GM12878 (cell line): ENCODE results near the gene OPTC. TPM values are rescaled to one million over a fixed set of nuclear protein-coding genes. Genes with fewer than 3 reads are reported as not detected.
"Not testable (repeated sequence)": the region's sequence is repeated elsewhere in the genome, so short reads cannot be mapped to it uniquely, and the experiment has no call there.

Source experiments
- ATAC-seq: fragments of 200-7000 bp; cut with Tn5 transposase; 3 replicates; pipeline ENCODE4 v1.9.1; 2020; ENCODE audit warnings: mild to moderate bottlenecking, moderate library complexity
- BruUV-seq: library from RNA; stranded (reverse); fragments of 400-500 nt; replicated peaks from 2 replicates; lab custom pipeline; 2021; lab: Mats Ljungman, UMichigan
- CTCF ChIA-PET: fragments of 300-600 bp; sonication (Branson Sonifier 250); formaldehyde crosslinking; extraction: SDS; loops from one replicate; lab custom pipeline; 2021; ENCODE audit warnings: inconsistent platforms; lab: Yijun Ruan, JAX
- POLR2A ChIA-PET: fragments of 350-600 bp; formaldehyde crosslinking; extraction: SDS; loops from one replicate; lab custom pipeline; 2021; ENCODE audit warnings: inconsistent platforms; lab: Charles Lee
- RAD21 ChIA-PET: fragments of 300-600 bp; sonication (Branson Sonifier 250); formaldehyde crosslinking; loops from one replicate; lab custom pipeline; 2023; ENCODE audit warnings: antibody characterized with exemption; ENCODE audit not compliant: unreplicated experiment; lab: Charles Lee
- SMC1A ChIA-PET: fragments of 300-600 bp; sonication (Branson Sonifier 250); formaldehyde crosslinking; loops from one replicate; lab custom pipeline; 2023; ENCODE audit not compliant: unreplicated experiment, uncharacterized antibody; lab: Charles Lee
- DNase-seq: peaks from one replicate; pipeline ENCODE4 v3.0.0-alpha.2; 2011; ENCODE audit warnings: low read depth, low spot score
- FAIRE-seq: peaks from 3 replicates; lab custom pipeline; 2011; peaks lifted over from hg19 to GRCh38; lab: Jason Lieb, UNC
- H2AFZ ChIP-seq: 2 replicates; pipeline ENCODE4 v1.6.0; 2011; ENCODE audit warnings: low read depth, low read length, control low read depth; ENCODE audit not compliant: control insufficient read depth
- H3K27ac ChIP-seq: 2 replicates; pipeline ENCODE4 v1.5.1; 2011; ENCODE audit warnings: control low read depth; ENCODE audit not compliant: control insufficient read depth, insufficient read depth
- H3K27me3 ChIP-seq, 2 experiments: replicated peaks in 1 of 2; 2 replicates each; pipeline versions ENCODE4 v1.6.0 to v1.6.1; 2011; ENCODE audit warnings: low read length in 1 of 2; ENCODE audit not compliant: control insufficient read depth in 2 of 2, insufficient read depth in 2 of 2
- H3K36me3 ChIP-seq, 2 experiments: 2 replicates each; pipeline ENCODE4 v1.5.1; 2011; ENCODE audit warnings: low read length in 1 of 2; ENCODE audit not compliant: control insufficient read depth in 2 of 2, insufficient read depth in 2 of 2
- H3K4me1 ChIP-seq: 2 replicates; pipeline ENCODE4 v1.6.1; 2011; ENCODE audit warnings: mild to moderate bottlenecking, low read length, moderate library complexity, mixed read lengths; ENCODE audit not compliant: control insufficient read depth, insufficient read depth
- H3K4me2 ChIP-seq: 2 replicates; pipeline ENCODE4 v1.6.0; 2011; ENCODE audit warnings: control low read depth; ENCODE audit not compliant: control insufficient read depth, insufficient read depth
- H3K4me3 ChIP-seq: fragments of 200-600 bp; sonication (generic); 2 replicates; pipeline ENCODE4 v1.5.1; 2016
- H3K79me2 ChIP-seq: 2 replicates; pipeline ENCODE4 v1.6.0; 2011; ENCODE audit warnings: low read length; ENCODE audit not compliant: control insufficient read depth, insufficient read depth
- H3K9ac ChIP-seq: 2 replicates; pipeline ENCODE4 v1.8.0; 2011; ENCODE audit warnings: low read length, control low read depth, mixed read lengths; ENCODE audit not compliant: control insufficient read depth, insufficient read depth
- H3K9me3 ChIP-seq: replicated peaks from 3 replicates; pipeline ENCODE4 v1.5.1; 2011; ENCODE audit warnings: mild to moderate bottlenecking, low read length; ENCODE audit not compliant: control insufficient read depth, insufficient read depth
- H4K20me1 ChIP-seq: 2 replicates; pipeline ENCODE4 v1.6.0; 2011; ENCODE audit not compliant: control insufficient read depth, insufficient read depth
- WGBS: methylation state at CpG from one replicate; pipeline ENCODE4 v1.1.6; 2016; ENCODE audit warnings: low lambda C conversion rate; ENCODE audit not compliant: insufficient replicate concordance, insufficient coverage; ENCODE audit errors: missing lambda C conversion rate; 5-methylcytosine and 5-hydroxymethylcytosine counted together
- in situ Hi-C: fragments of 300-500 bp; cut with MboI; formaldehyde crosslinking; loops from 9 replicates; pipeline ENCODE4 v1.14.3; 2018; ENCODE audit warnings: mixed read lengths
- intact Hi-C: fragments of 100-400 bp; cut with micrococcal nuclease; formaldehyde crosslinking; loops from one replicate; pipeline ENCODE4 v1.14.2; 2022; ENCODE audit not compliant: unreplicated experiment
- polyA plus RNA-seq, 11 experiments: library from polyadenylated mRNA; depleted of rRNA in 4 of 11; unstranded in 6 of 11; stranded (reverse) in 5 of 11; fragments of >200 nt; fragmentation: Nextera tagmentation in 4 of 11; fragmentation: Illumina TruSeq in 1 of 11; extraction: Ambion mirVana in 4 of 11; extraction: Trizol in 1 of 11; gene quantifications; 1 replicate in 1 of 11; 2 replicates in 10 of 11; pipeline versions ENCODE4 v1.2.1 to v1.2.3, GENCODE V29; 2011 to 2016; ENCODE audit warnings: inconsistent platforms in 2 of 11, missing spikeins in 2 of 11, low read depth in 1 of 11
- total RNA-seq, 4 experiments: library from RNA; depleted of rRNA in 3 of 4; stranded (reverse); fragments of >200 nt in 3 of 4; fragmentation: Illumina TruSeq in 1 of 4; extraction: Trizol in 1 of 4; gene quantifications; 2 replicates each; pipeline versions ENCODE4 v1.2.1 to v1.2.3, GENCODE V29; 2013 to 2021
- TF ChIP-seq, protein P1 (sequence below): fragments of 450-650 bp; IDR thresholded peaks from 2 replicates; pipeline ENCODE4 v1.6.1; 2017; ENCODE audit warnings: antibody characterized with exemption, mild to moderate bottlenecking, moderate library complexity

The OPTC gene
- total and polyA plus RNA-seq, 10 of the 15 experiments (the other 5 are each of a cell fraction or from before 2014, with no cell fraction given), result not detected

DNA sequence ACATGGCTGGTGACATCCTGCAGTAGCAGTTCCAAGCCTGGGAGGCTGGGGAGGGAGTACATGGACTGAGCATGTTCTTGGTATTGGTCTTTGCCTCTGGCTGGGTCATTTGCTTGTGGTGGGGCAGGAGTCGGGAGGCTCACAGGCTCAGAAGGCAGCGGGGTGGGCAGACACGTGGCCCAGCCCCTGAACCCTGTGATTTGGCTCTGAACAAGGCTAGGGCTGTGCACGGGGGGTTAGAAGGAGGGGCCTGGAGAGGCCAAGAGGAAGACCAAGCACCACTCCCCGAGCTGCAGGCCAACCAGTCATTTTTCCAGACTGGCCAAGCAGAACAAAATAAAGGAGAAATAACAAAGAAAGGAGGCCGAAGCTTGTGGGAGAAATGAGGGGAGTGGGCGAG lies 28.0 kb upstream of the OPTC start (continued):
- TF ChIP-seq, protein P1, sequence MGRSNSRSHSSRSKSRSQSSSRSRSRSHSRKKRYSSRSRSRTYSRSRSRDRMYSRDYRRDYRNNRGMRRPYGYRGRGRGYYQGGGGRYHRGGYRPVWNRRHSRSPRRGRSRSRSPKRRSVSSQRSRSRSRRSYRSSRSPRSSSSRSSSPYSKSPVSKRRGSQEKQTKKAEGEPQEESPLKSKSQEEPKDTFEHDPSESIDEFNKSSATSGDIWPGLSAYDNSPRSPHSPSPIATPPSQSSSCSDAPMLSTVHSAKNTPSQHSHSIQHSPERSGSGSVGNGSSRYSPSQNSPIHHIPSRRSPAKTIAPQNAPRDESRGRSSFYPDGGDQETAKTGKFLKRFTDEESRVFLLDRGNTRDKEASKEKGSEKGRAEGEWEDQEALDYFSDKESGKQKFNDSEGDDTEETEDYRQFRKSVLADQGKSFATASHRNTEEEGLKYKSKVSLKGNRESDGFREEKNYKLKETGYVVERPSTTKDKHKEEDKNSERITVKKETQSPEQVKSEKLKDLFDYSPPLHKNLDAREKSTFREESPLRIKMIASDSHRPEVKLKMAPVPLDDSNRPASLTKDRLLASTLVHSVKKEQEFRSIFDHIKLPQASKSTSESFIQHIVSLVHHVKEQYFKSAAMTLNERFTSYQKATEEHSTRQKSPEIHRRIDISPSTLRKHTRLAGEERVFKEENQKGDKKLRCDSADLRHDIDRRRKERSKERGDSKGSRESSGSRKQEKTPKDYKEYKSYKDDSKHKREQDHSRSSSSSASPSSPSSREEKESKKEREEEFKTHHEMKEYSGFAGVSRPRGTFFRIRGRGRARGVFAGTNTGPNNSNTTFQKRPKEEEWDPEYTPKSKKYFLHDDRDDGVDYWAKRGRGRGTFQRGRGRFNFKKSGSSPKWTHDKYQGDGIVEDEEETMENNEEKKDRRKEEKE, result no peak

DNA sequence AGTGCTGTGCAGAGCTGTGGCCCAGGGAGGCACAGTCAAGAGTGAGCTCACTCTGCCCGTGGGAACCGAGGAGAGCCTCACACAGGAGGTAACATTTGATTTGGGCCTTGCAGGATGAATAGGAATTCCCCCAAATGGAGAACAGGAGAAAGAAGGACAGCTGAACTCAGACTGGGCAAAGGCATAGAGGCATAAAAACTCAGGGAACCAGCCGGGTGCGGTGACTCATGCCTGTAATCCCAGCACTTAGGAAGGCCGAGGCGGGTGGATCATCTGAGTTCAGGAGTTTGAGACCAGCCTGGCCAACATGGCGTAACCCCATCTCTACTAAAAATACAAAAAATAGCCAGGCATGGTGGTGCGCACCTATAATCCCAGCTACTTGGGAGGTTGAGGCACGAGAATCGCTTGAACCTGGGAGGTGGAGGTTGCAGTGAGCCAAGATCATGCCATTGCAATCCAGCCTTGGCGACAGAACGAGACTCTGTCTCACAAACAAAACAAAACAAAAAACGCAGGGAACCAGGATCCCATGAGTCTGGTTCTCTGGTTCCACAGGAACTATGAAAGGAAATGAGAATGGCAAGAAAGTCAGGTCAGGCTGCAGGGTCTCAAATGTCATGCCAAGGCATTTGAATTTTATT lies 26.9 kb upstream of the OPTC start:
- FAIRE-seq, H3K4me2 ChIP-seq, H4K20me1 ChIP-seq, H3K9me3 ChIP-seq, H3K27me3 ChIP-seq, H3K4me3 ChIP-seq, H3K36me3 ChIP-seq, H3K79me2 ChIP-seq, in situ Hi-C loops, ATAC-seq, DNase-seq, BruUV-seq, H3K9ac ChIP-seq, H2AFZ ChIP-seq, H3K27ac ChIP-seq, intact Hi-C loops, H3K4me1 ChIP-seq: not testable (repeated sequence)
- ChIA-PET RAD21 (interaction anchor here (0.9 to 1.7 kb wide), 6 partner anchors 11 to 199 kb away, joined by 3 to 15 read pairs (median 4); no protein-coding TSS in a partner anchor), SMC1A (interaction anchor here (0.7 to 2.3 kb wide), 11 partner anchors 8 to 126 kb away, joined by 3 to 9 read pairs (median 3); partner anchors contain the start of gene FMOD), POLR2A (interaction anchor here (1.2 to 1.4 kb wide), 2 partner anchors 9 to 10 kb away, joined by 4 to 5 read pairs; no protein-coding TSS in a partner anchor), CTCF (interaction anchor here (0.6 to 7.3 kb wide), 6 partner anchors 9 to 322 kb away, joined by 3 to 82 read pairs (median 4); partner anchors contain the start of gene PRELP)
- 60% methylated on average over 13 of the region's 13 CpGs for WGBS
